Measurements from ENCODE around the gene NEMP1. TPM values are rescaled to one million over a fixed set of nuclear protein-coding genes. Genes with fewer than 3 reads are reported as not detected.

NEMP1 gene
- total RNA-seq, 6 donors from 2014 or later, result 6.2 to 13.6 (median 10.0) TPM

GRCh38 chr12:57110104-57111030, 31.8 kb upstream of the NEMP1 start:
- ATAC-seq (ENCODE audit: low FRiP score in 2 of 2) (peak; percentile 1 to 55), DNase-seq (peak; percentile 82 to 91)
- H3K36me3 ChIP-seq, result peaks cover 10 to 35% (median 30%) of the 10 kb centered on the region in 4 donors
- H3K9me3 ChIP-seq, result no peaks in the 10 kb centered on the region
- H3K4me1 ChIP-seq, result peaks cover 31 to 39% (median 35%) of the 10 kb centered on the region in 4 donors
- 4 to 7% methylated on average over 9 to 27 of the region's 28 CpGs for WGBS, 2 donors
- H3K27me3 ChIP-seq, result no peaks in the 10 kb centered on the region
- no peak for TF ChIP-seq EP300 (IDR thresholded peaks at IDR 0.05)
- TF ChIP-seq CTCF (IDR thresholded peaks at IDR 0.05), result peak in 1 of 6 experiments; percentile 5
- TF ChIP-seq POLR2AphosphoS5 (IDR thresholded peaks at IDR 0.05), result peak; percentile 34 to 54
- TF ChIP-seq POLR2A (IDR thresholded peaks at IDR 0.05), result peak in 1 of 4 donors; percentile 47
- peak overlapping the region; percentile 94 to 100 (median 99) for H3K27ac ChIP-seq
- H3K4me3 ChIP-seq, result peak overlapping the region; percentile 67 to 84 (median 72)

- 46 to 58% methylated on average over 7 of the region's 7 CpGs for WGBS, 2 donors
- H3K9me3 ChIP-seq, result no peaks in the 10 kb centered on the region
- H3K27me3 ChIP-seq, result no peaks in the 10 kb centered on the region
- ATAC-seq (ENCODE audit: low FRiP score in 2 of 2) (no peak), DNase-seq (no peak)
- no peak for TF ChIP-seq EP300 (IDR thresholded peaks at IDR 0.05)
- no peak for TF ChIP-seq CTCF (IDR thresholded peaks at IDR 0.05)
- TF ChIP-seq POLR2A (IDR thresholded peaks at IDR 0.05), result no peak
- no peak for TF ChIP-seq POLR2AphosphoS5 (IDR thresholded peaks at IDR 0.05)
- peak overlapping the region; percentile 94 to 100 (median 99) for H3K27ac ChIP-seq
- peak overlapping the region; percentile 67 to 84 (median 72) for H3K4me3 ChIP-seq
- peaks cover 31 to 39% (median 35%) of the 10 kb centered on the region in 4 donors for H3K4me1 ChIP-seq
- H3K36me3 ChIP-seq, result peaks cover 18 to 44% (median 39%) of the 10 kb centered on the region in 4 donors
These were observed 30.9 kb upstream of the NEMP1 start for GRCh38 chr12:57109207-57110103.

GRCh38 chr12:57107456-57108155, 29.0 kb upstream of the NEMP1 start:
- H3K4me1 ChIP-seq, result peaks cover 29 to 43% (median 33%) of the 10 kb centered on the region in 4 donors
- 76 to 79% methylated on average over 7 of the region's 7 CpGs for WGBS, 2 donors
- TF ChIP-seq EP300 (IDR thresholded peaks at IDR 0.05) (no peak), POLR2AphosphoS5 (IDR thresholded peaks at IDR 0.05) (no peak), POLR2A (IDR thresholded peaks at IDR 0.05) (no peak), CTCF (IDR thresholded peaks at IDR 0.05) (no peak)
- H3K36me3 ChIP-seq, result peaks cover 24 to 58% (median 50%) of the 10 kb centered on the region in 4 donors
- peak overlapping the region in 1 of 4 donors; percentile 18 for H3K27ac ChIP-seq
- DNase-seq (peak in 1 of 2 donors; percentile 55), ATAC-seq (ENCODE audit: low FRiP score in 2 of 2) (no peak)
- H3K27me3 ChIP-seq, result no peaks in the 10 kb centered on the region
- H3K9me3 ChIP-seq, result no peaks in the 10 kb centered on the region
- H3K4me3 ChIP-seq, result no peak overlapping the region

GRCh38 chr12:57106021-57106708, 27.6 kb upstream of the NEMP1 start:
- ATAC-seq (ENCODE audit: low FRiP score in 2 of 2) (no peak), DNase-seq (no peak)
- WGBS, 2 donors, result 81 to 85% methylated on average over 7 to 9 of the region's 9 CpGs
- Histone ChIP-seq H3K4me3 (no peak overlapping the region), H3K27ac (no peak overlapping the region), H3K36me3 (peaks cover 24 to 69% (median 61%) of the 10 kb centered on the region in 4 donors), H3K4me1 (peaks cover 25 to 38% (median 27%) of the 10 kb centered on the region in 4 donors), H3K9me3 (no peaks in the 10 kb centered on the region), H3K27me3 (no peaks in the 10 kb centered on the region)
- TF ChIP-seq POLR2AphosphoS5 (IDR thresholded peaks at IDR 0.05) (no peak), POLR2A (IDR thresholded peaks at IDR 0.05) (no peak), EP300 (IDR thresholded peaks at IDR 0.05) (no peak), CTCF (IDR thresholded peaks at IDR 0.05) (no peak)
